ENCODE measurements around the gene AOPEP. TPM values are rescaled to one million over a fixed set of nuclear protein-coding genes. Genes with fewer than 3 reads are reported as not detected.

Gene AOPEP
- total RNA-seq, 5 donors from 2014 or later (not counting 1 experiment from before 2014, with no cell fraction given): 10.4 to 14.8 (median 11.3) TPM

Other genes starting within 250 kb of the AOPEP start
- not detected for gene PCAT7, start 171.6 kb upstream of the AOPEP start, total RNA-seq
- gene FBP2, start 132.9 kb upstream of the AOPEP start, total RNA-seq: not detected
- 1 to 10 TPM; 3.5 to 6.6 (median 3.8) TPM for gene FBP1, start 87.2 kb upstream of the AOPEP start, total RNA-seq

All from T-cell (primary cell).